GM21528 (cell line): ENCODE data around the gene PCYT2.

Source experiments
- ATAC-seq: cut with Tn5 transposase; IDR thresholded peaks from one replicate; pipeline ENCODE4 v1.9.1; 2021; ENCODE audit warnings: mild to moderate bottlenecking, moderate library complexity; ENCODE audit not compliant: unreplicated experiment, low FRiP score

The PCYT2 gene

GRCh38 chr17:81914103-81914850 is 3.1 kb upstream of the PCYT2 start:
- no peak for ATAC-seq

GRCh38 chr17:81913394-81914102 is 2.3 kb upstream of the PCYT2 start:
- ATAC-seq, result no peak

DNA sequence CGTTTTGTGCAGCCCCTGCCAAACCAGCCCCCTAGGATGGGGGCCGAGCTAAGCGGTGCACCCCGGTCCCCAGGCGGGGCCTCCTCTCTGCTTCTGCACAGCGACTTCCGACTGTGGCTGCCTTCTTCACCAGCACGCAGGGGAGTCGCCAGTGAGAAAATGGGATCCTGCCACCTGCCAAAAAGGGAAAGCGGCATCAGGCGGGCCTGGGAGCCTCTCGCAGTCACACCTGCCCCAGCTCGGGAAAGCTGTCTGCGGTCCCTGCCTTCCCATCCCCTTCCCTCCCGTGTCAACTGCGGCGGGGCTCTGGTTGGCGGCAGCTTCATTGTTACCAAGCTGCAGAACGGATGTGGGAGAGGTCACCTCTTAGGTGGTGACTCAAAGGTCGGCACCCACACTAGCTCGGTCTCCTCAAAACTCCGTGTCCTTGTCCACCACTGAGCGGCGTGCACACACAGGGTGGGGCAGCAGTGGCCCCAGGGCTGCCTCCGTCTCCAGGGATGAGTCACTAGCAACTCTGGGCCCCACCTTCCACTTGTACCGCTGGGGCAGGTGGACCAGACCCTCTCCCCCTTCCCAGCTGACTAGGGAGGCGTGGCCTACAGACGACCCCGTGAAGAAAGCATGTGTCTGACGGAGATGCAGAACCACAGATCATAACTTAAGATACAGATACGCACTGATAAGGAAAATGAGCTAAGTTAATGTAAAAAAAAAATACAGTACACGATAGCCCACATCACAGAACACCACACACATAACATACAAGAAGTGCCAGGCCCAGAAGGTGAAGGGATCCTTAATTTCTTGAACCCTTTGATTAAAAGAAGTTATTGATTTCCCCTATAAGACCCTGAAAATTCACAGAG is 1.5 kb upstream of the PCYT2 start:
- no peak for ATAC-seq

GRCh38 chr17:81911969-81912368 is 770 bp upstream of the PCYT2 start:
- ATAC-seq, result no peak

GRCh38 chr17:81910840-81911276 is 341 bp downstream of the PCYT2 start:
- ATAC-seq, result peak; percentile 17

DNA sequence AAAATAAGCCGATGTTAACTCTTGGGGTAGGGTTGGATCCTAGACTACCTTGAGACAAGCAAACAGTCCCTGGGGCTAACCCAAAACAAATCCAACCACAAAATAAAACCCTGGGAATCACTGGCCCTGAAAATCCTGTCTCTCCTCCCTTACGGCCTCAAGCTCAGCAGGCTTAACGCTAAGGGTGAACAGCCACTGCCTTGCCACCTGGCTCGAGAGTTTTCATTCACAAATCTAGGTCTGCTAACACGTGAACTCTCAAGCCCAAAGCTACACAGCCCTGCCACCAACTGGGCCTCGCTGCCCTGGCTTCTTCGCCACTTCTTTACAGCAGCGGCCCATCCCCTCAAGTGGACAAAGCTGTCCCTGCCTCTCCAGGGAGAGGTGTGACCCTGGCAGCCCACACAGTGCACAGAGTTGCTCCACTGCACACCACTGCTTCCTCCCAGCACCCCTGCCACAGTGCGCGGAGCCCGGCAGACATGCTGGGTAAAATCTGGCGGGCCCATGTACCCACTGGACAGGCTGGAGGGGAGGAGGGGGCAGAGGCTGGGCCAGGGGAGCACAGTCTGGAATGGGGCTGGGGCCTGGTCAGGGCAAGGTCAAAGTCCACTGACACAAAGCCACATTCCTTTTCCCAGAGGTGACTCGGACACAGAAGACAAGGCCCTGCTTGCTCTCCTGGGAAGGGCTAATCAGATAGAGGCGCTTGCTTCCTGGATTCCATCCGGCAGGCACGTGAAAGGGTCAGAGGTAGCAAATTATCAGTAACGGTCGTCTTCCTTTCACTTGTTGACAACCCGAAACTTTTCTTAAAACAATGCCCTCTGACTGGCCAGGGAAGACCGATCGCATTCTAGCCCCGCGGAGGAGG is 996 bp downstream of the PCYT2 start:
- ATAC-seq, result no peak

GRCh38 chr17:81909231-81909630 is 2.0 kb downstream of the PCYT2 start:
- ATAC-seq, result no peak

DNA sequence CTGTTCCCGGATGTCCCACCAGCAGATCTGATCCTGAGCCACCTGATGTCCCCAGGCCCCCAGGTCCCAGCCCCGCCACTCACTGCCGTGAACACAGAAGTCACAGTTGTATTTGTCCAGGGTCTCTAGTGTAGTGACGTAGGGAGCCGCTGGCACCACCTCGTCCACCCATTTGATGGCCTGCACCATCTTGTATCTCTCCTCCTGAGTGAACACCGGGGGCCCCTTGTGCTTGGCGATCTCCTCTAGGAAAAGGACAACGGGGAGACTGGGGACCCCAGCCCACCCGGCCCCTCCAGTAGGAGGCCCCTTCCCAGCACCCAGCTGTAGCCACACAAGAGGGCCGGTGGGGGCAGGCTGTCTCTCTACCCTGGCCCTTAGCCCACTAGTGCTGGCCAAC is 2.4 kb downstream of the PCYT2 start:
- ATAC-seq, result no peak

- no peak for ATAC-seq
These were observed 3.7 kb downstream of the PCYT2 start for GRCh38 chr17:81907219-81908145.

DNA sequence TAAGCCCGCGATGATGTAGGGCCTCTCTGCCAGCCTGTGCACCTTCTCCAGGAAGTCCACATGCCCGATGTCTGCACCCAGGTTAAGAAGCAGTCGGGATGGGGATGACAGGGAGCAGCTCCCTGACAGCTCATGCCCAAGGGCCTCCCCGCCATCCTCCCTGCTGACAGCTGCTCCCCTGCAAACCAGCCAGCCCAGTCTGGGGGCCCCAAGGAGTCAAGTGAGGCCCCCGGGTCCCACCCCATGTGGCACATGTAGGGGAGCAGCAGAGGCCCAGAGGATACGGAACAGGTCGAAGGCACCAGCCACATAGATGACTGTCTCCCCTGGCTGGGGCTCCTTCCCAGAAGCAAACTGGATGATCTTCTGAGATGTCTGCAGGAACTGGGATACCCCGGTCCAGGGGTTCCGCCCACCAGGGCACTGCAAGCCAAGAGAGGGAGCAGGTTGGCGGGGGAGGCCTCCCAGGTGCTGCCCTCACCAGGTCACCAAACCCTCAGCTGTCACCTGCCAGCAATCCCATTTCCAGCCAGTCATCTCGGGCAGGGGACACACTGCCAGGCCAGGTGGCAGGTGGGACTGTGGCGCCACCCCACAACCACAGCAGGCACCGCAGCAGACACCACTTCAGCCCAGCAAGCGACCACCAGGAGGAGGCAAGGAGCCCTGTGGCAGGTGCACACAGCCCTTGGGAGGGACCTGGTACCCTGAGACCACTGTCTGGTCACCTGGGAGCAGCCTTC is 4.6 kb downstream of the PCYT2 start:
- no peak for ATAC-seq

GRCh38 chr17:81905993-81906392 is 5.2 kb downstream of the PCYT2 start:
- no peak for ATAC-seq

DNA sequence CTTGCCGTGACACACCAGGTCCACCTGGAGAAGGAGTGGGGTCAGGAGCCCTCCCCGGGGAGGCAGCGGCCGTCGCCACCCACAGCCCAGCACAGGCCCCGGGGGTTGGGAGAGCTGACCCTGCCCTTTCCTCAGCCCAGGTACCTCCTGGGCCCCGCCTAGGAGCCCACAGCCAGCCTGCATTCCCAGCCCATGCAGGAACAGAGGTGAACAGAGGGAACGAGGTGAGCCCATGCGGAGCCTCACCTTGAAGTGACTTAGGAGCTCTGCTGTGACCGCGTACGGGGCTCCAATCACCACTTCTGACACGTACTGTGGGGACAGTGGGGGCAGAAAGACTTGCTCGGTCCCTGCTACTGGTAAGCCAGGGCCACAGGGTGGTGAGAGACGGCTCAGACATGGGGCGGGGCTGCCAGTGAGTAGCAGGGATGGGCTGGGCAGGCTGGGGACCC is 5.7 kb downstream of the PCYT2 start:
- ATAC-seq, result no peak

- ATAC-seq, result no peak
These were observed 6.4 kb downstream of the PCYT2 start for GRCh38 chr17:81904600-81905423.

DNA sequence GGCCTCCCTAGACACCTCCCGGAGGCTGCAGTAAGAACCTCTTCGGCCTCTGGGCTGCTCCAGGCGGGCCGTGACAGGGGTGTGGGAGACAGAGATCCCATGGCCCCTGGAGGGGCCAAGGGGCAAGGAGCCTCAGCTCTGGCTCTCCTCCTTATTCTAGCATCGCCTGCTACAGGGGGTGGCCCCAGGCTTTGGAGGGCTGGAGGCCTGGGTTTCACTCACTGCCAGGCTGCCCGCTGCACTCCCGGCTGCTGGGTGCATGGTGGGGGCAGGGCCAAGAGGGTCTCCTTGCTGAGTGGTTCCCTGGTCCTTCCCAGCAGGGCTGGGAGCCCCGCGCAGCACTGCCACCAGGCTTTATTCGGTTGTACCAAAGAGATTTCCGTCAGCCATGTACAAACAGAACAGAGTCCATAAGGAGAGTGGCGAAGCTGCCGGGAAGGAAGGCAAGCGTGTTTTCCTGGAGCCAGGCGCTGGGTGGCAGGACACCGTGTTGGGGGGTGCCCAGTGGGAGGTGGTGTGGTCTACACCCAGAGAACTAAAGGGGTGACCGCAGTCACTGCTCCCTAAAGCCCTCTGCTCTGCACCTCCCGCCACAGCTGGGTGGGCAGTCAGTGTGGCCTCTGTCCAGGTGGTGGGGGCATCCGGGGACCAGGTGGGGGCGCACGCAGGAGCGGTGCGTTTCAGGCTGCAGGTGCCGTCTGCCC is 7.2 kb downstream of the PCYT2 start:
- no peak for ATAC-seq

GRCh38 chr17:81903415-81903831 is 7.8 kb downstream of the PCYT2 start:
- no peak for ATAC-seq

DNA sequence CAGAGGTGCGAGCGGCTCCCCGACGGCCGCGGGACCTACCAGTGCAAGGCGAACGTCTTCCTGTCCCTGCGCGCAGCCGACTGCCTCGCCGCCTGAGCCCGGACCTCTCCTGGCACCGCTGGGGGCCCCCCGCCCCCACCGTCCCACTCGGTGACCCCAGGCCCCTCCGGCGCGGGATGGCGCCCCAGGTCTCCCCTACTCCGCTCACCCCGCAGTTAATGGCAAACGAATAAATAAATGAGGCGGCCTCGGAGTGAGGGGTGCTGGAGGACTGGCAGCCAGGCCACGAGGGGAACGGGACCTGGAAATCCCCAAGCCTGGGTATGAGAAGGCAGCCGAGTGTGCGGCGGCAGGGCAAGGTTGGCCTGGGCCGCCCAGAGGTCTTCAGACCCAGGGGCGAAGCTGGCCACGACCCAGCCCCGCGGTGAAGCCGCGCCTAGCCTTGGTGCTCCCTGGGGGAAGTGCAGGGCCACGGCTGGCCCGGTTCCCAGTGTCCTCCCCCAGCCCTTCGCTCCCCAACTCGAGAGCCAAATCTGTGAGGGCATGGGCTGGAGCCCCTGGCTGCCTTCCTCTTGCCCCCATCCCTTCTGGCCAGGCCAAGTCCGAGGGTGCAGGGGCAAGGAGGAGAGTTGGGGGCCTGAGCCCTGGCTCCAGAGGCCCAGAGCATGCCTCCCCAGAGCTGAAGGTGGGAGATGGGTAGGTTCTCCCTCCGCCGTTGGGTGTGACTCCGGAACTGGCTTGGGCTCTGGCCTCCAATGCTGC is 8.4 kb downstream of the PCYT2 start:
- no peak for ATAC-seq
